CD4-positive, alpha-beta T cell treated with Interleukin-21 for 1 hour (primary cell): Measurements from ENCODE around the gene TMEM252.

ENCODE experiments used
- DNase-seq: peaks from one replicate; pipeline ENCODE4 v3.0.0-alpha.2; 2020

TMEM252 gene

GRCh38 chr9:68496356-68496755 is 44.3 kb downstream of the TMEM252 start:
- DNase-seq, result no peak

GRCh38 chr9:68495247-68495646 is 45.4 kb downstream of the TMEM252 start:
- DNase-seq, result no peak

DNA sequence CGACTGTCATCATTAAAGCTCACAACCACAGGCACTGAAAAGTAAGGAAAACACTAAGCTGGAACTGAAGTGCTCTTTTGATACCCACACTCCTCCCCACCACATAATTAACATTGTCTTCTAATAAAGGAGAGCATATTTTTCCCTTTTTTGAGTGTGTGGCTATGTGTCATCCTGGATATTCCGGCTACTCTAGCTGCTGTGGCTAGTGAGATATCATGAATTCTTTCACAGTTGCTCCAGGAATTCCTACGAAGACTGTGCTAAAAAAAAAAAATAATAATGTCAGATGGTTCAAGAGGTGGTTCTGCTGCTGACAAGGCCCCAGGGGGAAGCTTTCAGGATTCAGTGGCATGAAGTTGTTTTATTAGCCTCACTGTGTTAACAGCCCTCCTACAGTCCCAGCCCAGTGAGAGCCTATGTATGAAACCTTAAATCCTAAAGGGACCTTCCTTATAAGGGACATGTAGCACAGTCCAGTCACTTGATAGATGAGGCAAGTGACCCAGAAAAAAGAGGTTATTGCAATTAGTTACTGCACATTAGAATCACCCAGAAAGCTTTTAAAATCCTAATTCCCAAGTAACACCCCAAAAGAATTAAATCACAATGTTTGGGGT is 46.6 kb downstream of the TMEM252 start:
- no peak for DNase-seq

DNA sequence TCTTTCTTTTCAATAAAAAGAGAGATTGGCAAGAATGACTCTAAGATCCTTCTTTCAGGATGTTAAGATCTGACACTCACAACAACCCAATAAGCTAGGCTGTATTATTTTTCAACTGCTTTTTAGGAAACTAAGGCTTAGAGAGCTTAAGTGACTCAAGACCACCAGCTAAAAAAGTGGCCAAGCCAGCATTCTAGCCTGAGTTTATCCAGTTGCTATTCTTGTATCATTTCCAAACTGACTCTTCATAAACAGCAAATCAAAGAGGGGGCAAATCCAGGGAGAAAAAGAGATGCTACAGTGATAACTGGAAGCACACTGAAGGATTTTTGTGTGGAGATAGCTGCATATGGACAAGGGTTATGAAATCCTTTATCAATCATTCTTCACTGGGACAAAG is 47.1 kb downstream of the TMEM252 start:
- DNase-seq, result no peak

GRCh38 chr9:68492806-68493205 is 47.9 kb downstream of the TMEM252 start:
- no peak for DNase-seq

- no peak for DNase-seq
Observed at GRCh38 chr9:68489646-68490045, 51.0 kb downstream of the TMEM252 start.

GRCh38 chr9:68488126-68488525 is 52.6 kb downstream of the TMEM252 start:
- DNase-seq, result no peak
